Ovary (tissue), 9 donors: ENCODE results near the gene FMO5. TPM values are rescaled to one million over a fixed set of nuclear protein-coding genes. Genes with fewer than 3 reads are reported as not detected.
"Not testable (repeated sequence)": the region's sequence is repeated elsewhere in the genome, so short reads cannot be mapped to it uniquely, and the experiment has no call there.

Source experiments
- DNase-seq, 5 donors: peaks; one replicate each; pipeline ENCODE4 v3.0.0-alpha.2; 2019 to 2020
- H3K27ac ChIP-seq, 2 donors: fragments of 200-600 bp; one replicate each; pipeline versions ENCODE4 v1.5.1 to v1.8.0; 2019 to 2022
- H3K27me3 ChIP-seq: fragments of 200-600 bp; one replicate; pipeline ENCODE4 v1.8.0; 2022
- H3K36me3 ChIP-seq: fragments of 200-600 bp; sonication (generic); one replicate; pipeline ENCODE4 v1.5.1; 2019
- H3K4me1 ChIP-seq: one replicate; pipeline ENCODE4 v1.8.1; 2013; ENCODE audit warnings: mild to moderate bottlenecking, moderate library complexity; ENCODE audit not compliant: insufficient read depth
- H3K4me3 ChIP-seq: fragments of 200-600 bp; sonication (generic); one replicate; pipeline ENCODE4 v1.5.1; 2017
- H3K9me3 ChIP-seq, 2 donors: fragments of 200-600 bp in 1 of 2; sonication (generic) in 1 of 2; one replicate each; pipeline versions ENCODE4 v1.5.1 to v1.8.1; 2013 to 2019; ENCODE audit warnings: mild to moderate bottlenecking in 1 of 2, moderate library complexity in 1 of 2
- CTCF ChIP-seq, 3 donors: fragments of 450-650 bp in 2 of 3; fragments of 200-600 bp in 1 of 3; IDR thresholded peaks; one replicate each; pipeline versions ENCODE4 v1.5.1 to v1.8.0; 2016 to 2022; ENCODE audit warnings: antibody characterized with exemption in 3 of 3, mild to moderate bottlenecking in 1 of 3
- EP300 ChIP-seq: sonication (generic); formaldehyde crosslinking; IDR thresholded peaks from one replicate; pipeline ENCODE4 v1.6.1; 2017; ENCODE audit warnings: antibody characterized with exemption
- POLR2A ChIP-seq: fragments of 450-650 bp; IDR thresholded peaks from one replicate; pipeline ENCODE4 v1.6.1; 2017; ENCODE audit warnings: antibody characterized with exemption, mild to moderate bottlenecking, moderate library complexity
- WGBS, 3 donors: extraction: QIAGEN DNeasy Blood & Tissue Kit in 1 of 3; methylation state at CpG; one replicate each; pipeline versions ENCODE4 v1.1.5 to v1.1.7; 2013 to 2017; 5-methylcytosine and 5-hydroxymethylcytosine counted together
- intact Hi-C, 4 donors: fragments of 100-400 bp; cut with DNase I; formaldehyde crosslinking; loops; one replicate each; pipeline versions ENCODE4 v1.11.0 to v1.15.1; 2022 to 2023
- polyA plus RNA-seq, 2 donors: library from polyadenylated mRNA; stranded (reverse); fragments of 200-250 nt in 1 of 2; fragments of 350-450 nt in 1 of 2; fragmentation: Illumina TruSeq in 1 of 2; extraction: RNeasy Lipid Tissue Mini Kit (QIAGEN cat#74804) in 1 of 2; gene quantifications; one replicate each; pipeline ENCODE4 v1.2.3, GENCODE V29; 2013 to 2014
- total RNA-seq, 7 donors: library from RNA; depleted of rRNA in 2 of 7; stranded (reverse); fragments of >200 nt in 2 of 7; fragmentation: NEBNext Ultra II Directional in 3 of 7; extraction: Animal tissue kit (Norgen Biotek cat#: 25700) in 3 of 7; gene quantifications; one replicate each; pipeline versions ENCODE4 v1.1.0 to v1.2.4, GENCODE V29; 2016 to 2023
- donor health status: DM: no; HTN: no; CAD: no; lungs with moderate emphysema.
- donor health status: DM: no; HTN: no; CAD: no.
- donor health status: Bipolar disorder and iron deficiency.
- donor health status: DM: yes; HTN: yes; CAD: no.
- donor health status: DM: no; HTN: no; CAD: no.
- donor health status: DM: yes; HTN: yes; CAD: no.

Gene FMO5
- total and polyA plus RNA-seq, 9 donors = 1.8 to 5.7 (median 3.4) TPM

GRCh38 chr1:147236959-147237791, 12.0 kb upstream of the FMO5 start:
- H3K4me3 ChIP-seq = no peak overlapping the region
- H3K36me3 ChIP-seq = no peaks in the 10 kb centered on the region
- no peaks in the 10 kb centered on the region for H3K9me3 ChIP-seq
- H3K4me1 ChIP-seq = no peaks in the 10 kb centered on the region
- H3K27ac ChIP-seq = no peak overlapping the region
- WGBS, 3 donors = 76 to 91% (median 79%) methylated on average over 3 of the region's 3 CpGs
- TF ChIP-seq POLR2A (no peak), EP300 (no peak), CTCF (IDR thresholded peaks at IDR 0.05) (no peak)
- intact Hi-C loops = no loop called here
- H3K27me3 ChIP-seq = no peaks in the 10 kb centered on the region
- no peak for DNase-seq

DNA sequence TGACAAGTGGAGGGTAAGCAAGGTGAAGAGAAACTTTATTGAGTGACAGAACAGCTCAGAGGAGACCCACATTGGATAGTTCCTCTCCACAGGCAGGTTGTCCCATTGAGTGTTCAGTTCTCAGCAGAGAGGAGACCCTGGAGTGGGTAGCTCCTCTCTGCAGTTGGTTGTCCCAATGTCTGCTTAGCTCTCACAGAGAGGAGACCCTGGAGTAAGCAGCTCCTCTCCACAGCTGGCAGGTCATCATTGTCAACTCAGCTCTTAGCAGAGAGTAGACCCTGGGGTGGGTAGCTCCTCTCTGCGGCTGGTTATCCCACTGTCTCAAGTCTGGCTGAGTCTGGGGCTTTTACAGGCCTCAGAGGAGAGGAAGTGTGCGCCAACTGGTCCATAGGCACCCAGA, 11.3 kb upstream of the FMO5 start:
- intact Hi-C loops = no loop called here
- H3K4me1 ChIP-seq = no peaks in the 10 kb centered on the region
- no peak for DNase-seq
- H3K9me3 ChIP-seq = no peaks in the 10 kb centered on the region
- no peaks in the 10 kb centered on the region for H3K27me3 ChIP-seq
- TF ChIP-seq CTCF (IDR thresholded peaks at IDR 0.05) = no peak
- no peak for TF ChIP-seq POLR2A
- no peak for TF ChIP-seq EP300
- no peak overlapping the region for H3K27ac ChIP-seq
- H3K36me3 ChIP-seq = no peaks in the 10 kb centered on the region
- WGBS, 3 donors = 71 to 100% (median 100%) methylated on average over 2 of the region's 2 CpGs
- no peak overlapping the region for H3K4me3 ChIP-seq

DNA sequence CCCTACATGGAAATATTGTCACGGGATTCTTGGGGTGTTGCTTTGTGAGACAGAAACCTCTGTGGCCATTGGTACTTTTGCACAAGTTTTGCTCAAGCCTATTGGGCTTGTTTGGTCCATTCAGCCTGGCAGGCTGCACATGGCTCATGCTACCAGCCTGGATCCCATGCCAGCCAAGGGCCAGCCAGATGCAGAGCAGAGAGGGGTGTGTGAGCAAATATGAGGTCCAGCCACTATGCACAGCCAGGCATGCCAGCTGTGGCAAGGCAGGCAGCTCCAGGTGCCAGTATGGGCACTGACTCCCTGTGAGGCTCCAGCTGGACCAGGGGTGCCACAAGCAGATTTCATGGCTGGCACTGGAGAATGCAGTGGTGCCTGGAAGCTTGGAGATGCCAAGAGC, 10.7 kb upstream of the FMO5 start:
- H3K4me3 ChIP-seq = no peak overlapping the region
- H3K4me1 ChIP-seq = no peaks in the 10 kb centered on the region
- H3K36me3 ChIP-seq = no peaks in the 10 kb centered on the region
- DNase-seq = no peak
- H3K27me3 ChIP-seq = no peaks in the 10 kb centered on the region
- TF ChIP-seq POLR2A (no peak), EP300 (no peak), CTCF (IDR thresholded peaks at IDR 0.05) (no peak)
- WGBS, 3 donors = 89 to 94% (median 89%) methylated on average over 1 of the region's 1 CpG
- no peaks in the 10 kb centered on the region for H3K9me3 ChIP-seq
- intact Hi-C loops = no loop called here
- H3K27ac ChIP-seq = no peak overlapping the region

DNA sequence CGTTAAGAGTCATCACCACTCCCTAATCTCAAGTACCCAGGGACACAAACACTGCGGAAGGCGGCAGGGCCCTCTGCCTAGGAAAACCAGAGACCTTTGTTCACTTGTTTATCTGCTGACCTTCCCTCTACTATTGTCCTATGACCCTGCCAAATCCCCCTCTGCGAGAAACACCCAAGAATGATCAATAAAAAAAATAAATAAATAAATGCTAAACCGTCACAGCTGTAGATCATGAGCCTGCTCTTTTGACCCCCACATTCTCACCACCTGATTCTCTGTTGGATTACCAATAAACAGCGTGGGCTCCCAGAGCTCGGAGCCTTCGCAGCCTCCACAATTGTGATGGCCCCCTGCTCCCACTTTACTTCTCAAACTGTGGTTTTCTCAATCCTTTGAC, 8.8 kb upstream of the FMO5 start:
- H3K4me3 ChIP-seq, H3K27ac ChIP-seq, H3K27me3 ChIP-seq, H3K9me3 ChIP-seq, H3K4me1 ChIP-seq, DNase-seq, H3K36me3 ChIP-seq, intact Hi-C loops: not testable (repeated sequence)
- WGBS, 3 donors = 79 to 88% (median 86%) methylated on average over 7 to 8 of the region's 8 CpGs

DNA sequence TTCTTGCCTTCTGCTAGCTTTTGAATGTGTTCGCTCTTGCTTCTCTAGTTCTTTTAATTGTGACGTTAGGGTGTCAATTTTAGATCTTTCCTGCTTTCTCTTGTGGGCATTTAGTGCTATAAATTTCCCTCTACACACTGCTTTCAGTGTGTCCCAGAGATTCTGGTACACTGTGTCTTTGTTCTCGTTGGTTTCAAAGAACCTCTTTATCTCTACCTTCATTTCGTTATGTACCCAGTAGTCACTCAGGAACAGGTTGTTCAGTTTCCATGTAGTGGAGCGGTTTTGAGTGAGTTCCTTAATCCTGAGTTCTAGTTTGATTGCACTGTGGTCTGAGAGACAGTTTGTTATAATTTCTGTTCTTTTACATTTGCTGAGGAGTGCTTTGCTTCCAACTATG, 5.9 kb upstream of the FMO5 start:
- 87 to 90% (median 88%) methylated on average over 5 of the region's 5 CpGs for WGBS, 3 donors
- H3K27ac ChIP-seq, H3K36me3 ChIP-seq, H3K4me1 ChIP-seq, DNase-seq, H3K4me3 ChIP-seq, H3K9me3 ChIP-seq, intact Hi-C loops, H3K27me3 ChIP-seq: not testable (repeated sequence)
